ENCODE measurements around the gene MYO1D.
"Not testable (repeated sequence)": the region's sequence is repeated elsewhere in the genome, so short reads cannot be mapped to it uniquely, and the experiment has no call there.

The MYO1D gene

GRCh38 chr17:32741381-32741780, 135.5 kb downstream of the MYO1D start:
- TF ChIP-seq ZNF274 (IDR thresholded peaks at IDR 0.05; ENCODE audit: low read depth, low read length), result no peak
- H3K4me3 ChIP-seq (ENCODE audit: low read length), result no peak overlapping the region

GRCh38 chr17:32739722-32740121, 137.2 kb downstream of the MYO1D start:
- no peak overlapping the region for H3K4me3 ChIP-seq (ENCODE audit: low read length)
- no peak for TF ChIP-seq ZNF274 (IDR thresholded peaks at IDR 0.05; ENCODE audit: low read depth, low read length)

- not testable (repeated sequence) for H3K4me3 ChIP-seq (ENCODE audit: low read length)
Observed at GRCh38 chr17:32739151-32739550, 137.8 kb downstream of the MYO1D start.

- no peak overlapping the region for H3K4me3 ChIP-seq (ENCODE audit: low read length)
- TF ChIP-seq ZNF274 (IDR thresholded peaks at IDR 0.05; ENCODE audit: low read depth, low read length), result no peak
Observed at GRCh38 chr17:32733401-32733800, 143.5 kb downstream of the MYO1D start.

- TF ChIP-seq ZNF274 (IDR thresholded peaks at IDR 0.05; ENCODE audit: low read depth, low read length), result no peak
- no peak overlapping the region for H3K4me3 ChIP-seq (ENCODE audit: low read length)
Observed at GRCh38 chr17:32732900-32733299, 144.0 kb downstream of the MYO1D start.

- H3K4me3 ChIP-seq (ENCODE audit: low read length), result no peak overlapping the region
- no peak for TF ChIP-seq ZNF274 (IDR thresholded peaks at IDR 0.05; ENCODE audit: low read depth, low read length)
Observed at GRCh38 chr17:32732296-32732642, 144.7 kb downstream of the MYO1D start.

- no peak overlapping the region for H3K4me3 ChIP-seq (ENCODE audit: low read length)
- TF ChIP-seq ZNF274 (IDR thresholded peaks at IDR 0.05; ENCODE audit: low read depth, low read length), result no peak
Observed at GRCh38 chr17:32731556-32732295, 145.2 kb downstream of the MYO1D start.

GRCh38 chr17:32727681-32728080, 149.2 kb downstream of the MYO1D start:
- no peak for TF ChIP-seq ZNF274 (IDR thresholded peaks at IDR 0.05; ENCODE audit: low read depth, low read length)
- H3K4me3 ChIP-seq (ENCODE audit: low read length), result no peak overlapping the region

- TF ChIP-seq ZNF274 (IDR thresholded peaks at IDR 0.05; ENCODE audit: low read depth, low read length), result no peak
- H3K4me3 ChIP-seq (ENCODE audit: low read length), result no peak overlapping the region
Observed at GRCh38 chr17:32725697-32726096, 151.2 kb downstream of the MYO1D start.

- no peak for TF ChIP-seq ZNF274 (IDR thresholded peaks at IDR 0.05; ENCODE audit: low read depth, low read length)
- H3K4me3 ChIP-seq (ENCODE audit: low read length), result no peak overlapping the region
Observed at GRCh38 chr17:32723310-32723955, 153.5 kb downstream of the MYO1D start.

GRCh38 chr17:32722733-32723132, 154.2 kb downstream of the MYO1D start:
- TF ChIP-seq ZNF274 (IDR thresholded peaks at IDR 0.05; ENCODE audit: low read depth, low read length), result no peak

GRCh38 chr17:32720671-32721070, 156.3 kb downstream of the MYO1D start:
- TF ChIP-seq ZNF274 (IDR thresholded peaks at IDR 0.05; ENCODE audit: low read depth, low read length), result no peak
- no peak overlapping the region for H3K4me3 ChIP-seq (ENCODE audit: low read length)

More at GRCh38 chr17:32722733-32723132, 154.2 kb downstream of the MYO1D start:
- H3K4me3 ChIP-seq (ENCODE audit: low read length), result no peak overlapping the region

GRCh38 chr17:32719689-32720088, 157.2 kb downstream of the MYO1D start:
- TF ChIP-seq ZNF274 (IDR thresholded peaks at IDR 0.05; ENCODE audit: low read depth, low read length), result no peak

GRCh38 chr17:32714922-32715321, 162.0 kb downstream of the MYO1D start:
- not testable (repeated sequence) for H3K4me3 ChIP-seq (ENCODE audit: low read length)

More at GRCh38 chr17:32719689-32720088, 157.2 kb downstream of the MYO1D start:
- H3K4me3 ChIP-seq (ENCODE audit: low read length), result no peak overlapping the region

GRCh38 chr17:32714206-32714605, 162.7 kb downstream of the MYO1D start:
- H3K4me3 ChIP-seq (ENCODE audit: low read length), result not testable (repeated sequence)

GRCh38 chr17:32713081-32713480, 163.8 kb downstream of the MYO1D start:
- TF ChIP-seq ZNF274 (IDR thresholded peaks at IDR 0.05; ENCODE audit: low read depth, low read length), result no peak

More at GRCh38 chr17:32713081-32713480, 163.8 kb downstream of the MYO1D start:
- no peak overlapping the region for H3K4me3 ChIP-seq (ENCODE audit: low read length)
